Panc1 (cell line): ENCODE data around the gene EIF2A.

Experiments
- CTCF ChIP-seq: fragments of 450-650 bp; IDR thresholded peaks from 2 replicates; pipeline ENCODE4 v1.5.1; 2017; ENCODE audit warnings: mild to moderate bottlenecking
- POLR2AphosphoS5 ChIP-seq: IDR thresholded peaks from 2 replicates; pipeline ENCODE4 v1.6.1; 2012; ENCODE audit warnings: mild to moderate bottlenecking, low read depth, low read length, moderate library complexity
- SIN3A ChIP-seq: IDR thresholded peaks from 2 replicates; pipeline ENCODE4 v1.6.1; 2012; ENCODE audit warnings: low read depth, mild to moderate bottlenecking, low read length, moderate library complexity, borderline replicate concordance; ENCODE audit not compliant: insufficient read depth

- TF ChIP-seq CTCF (no peak), POLR2AphosphoS5 (no peak), SIN3A (no peak)
Observed at GRCh38 chr3:150519026-150519425, 27.6 kb upstream of the EIF2A start.
